Measurements from ENCODE around the gene PTPRCAP.

PTPRCAP gene

DNA sequence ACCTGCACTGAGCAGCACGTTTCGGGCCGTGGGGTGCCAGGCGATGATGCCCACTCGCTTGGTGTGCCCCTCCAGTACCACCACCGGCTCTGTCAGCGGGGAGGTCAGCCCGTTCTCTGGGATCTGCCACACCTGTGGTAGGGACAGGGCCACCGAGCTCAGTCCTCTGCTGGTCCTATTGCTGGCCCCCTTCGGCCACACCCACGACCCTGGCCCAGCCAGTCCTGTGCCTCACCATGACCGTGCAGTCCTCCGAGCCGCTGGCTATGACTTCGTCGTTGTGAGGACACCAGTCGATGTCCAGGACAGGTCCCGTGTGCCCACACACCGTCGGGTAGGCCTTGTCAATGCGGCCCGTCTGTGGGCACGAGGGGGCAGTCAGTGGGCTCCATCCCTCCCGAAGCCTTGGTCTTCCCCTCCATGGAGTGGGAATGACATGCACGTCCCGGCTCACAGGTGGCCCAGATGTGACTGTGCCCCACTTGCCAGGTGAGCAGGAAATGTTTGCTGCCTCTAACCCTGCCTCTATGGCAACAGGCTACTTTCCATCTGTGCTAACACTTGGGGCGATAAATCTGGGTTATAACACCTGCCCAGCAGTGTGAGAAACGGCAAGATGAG, 4.4 kb upstream of the PTPRCAP start:
- DNase-seq: no peak

DNA sequence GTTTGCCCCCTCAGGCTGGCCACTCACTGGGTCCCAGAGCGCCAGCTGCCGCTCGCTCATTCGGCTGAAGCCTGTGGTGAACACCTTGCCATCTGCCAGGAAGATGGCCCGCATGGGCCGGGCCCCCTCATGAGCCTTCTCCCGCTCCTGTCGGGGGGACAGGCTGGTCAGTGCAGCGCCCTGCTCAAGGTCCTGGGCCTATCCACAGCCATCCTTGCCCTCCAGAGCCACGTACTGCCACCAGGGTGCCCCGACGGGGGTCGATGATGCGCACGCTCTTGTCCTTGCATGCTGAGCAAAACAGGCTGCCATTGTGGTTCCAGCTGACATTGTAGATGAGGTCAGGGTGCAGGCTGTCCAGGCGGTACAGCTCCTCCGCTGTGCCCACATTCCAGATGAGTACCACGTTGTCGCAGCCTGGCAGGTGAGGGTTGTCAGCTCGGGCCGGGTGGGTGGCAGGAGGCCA, 3.6 kb upstream of the PTPRCAP start:
- no peak for DNase-seq

- no peak for DNase-seq
Measured at GRCh38 chr11:67440229-67441097, 3.0 kb upstream of the PTPRCAP start.

DNA sequence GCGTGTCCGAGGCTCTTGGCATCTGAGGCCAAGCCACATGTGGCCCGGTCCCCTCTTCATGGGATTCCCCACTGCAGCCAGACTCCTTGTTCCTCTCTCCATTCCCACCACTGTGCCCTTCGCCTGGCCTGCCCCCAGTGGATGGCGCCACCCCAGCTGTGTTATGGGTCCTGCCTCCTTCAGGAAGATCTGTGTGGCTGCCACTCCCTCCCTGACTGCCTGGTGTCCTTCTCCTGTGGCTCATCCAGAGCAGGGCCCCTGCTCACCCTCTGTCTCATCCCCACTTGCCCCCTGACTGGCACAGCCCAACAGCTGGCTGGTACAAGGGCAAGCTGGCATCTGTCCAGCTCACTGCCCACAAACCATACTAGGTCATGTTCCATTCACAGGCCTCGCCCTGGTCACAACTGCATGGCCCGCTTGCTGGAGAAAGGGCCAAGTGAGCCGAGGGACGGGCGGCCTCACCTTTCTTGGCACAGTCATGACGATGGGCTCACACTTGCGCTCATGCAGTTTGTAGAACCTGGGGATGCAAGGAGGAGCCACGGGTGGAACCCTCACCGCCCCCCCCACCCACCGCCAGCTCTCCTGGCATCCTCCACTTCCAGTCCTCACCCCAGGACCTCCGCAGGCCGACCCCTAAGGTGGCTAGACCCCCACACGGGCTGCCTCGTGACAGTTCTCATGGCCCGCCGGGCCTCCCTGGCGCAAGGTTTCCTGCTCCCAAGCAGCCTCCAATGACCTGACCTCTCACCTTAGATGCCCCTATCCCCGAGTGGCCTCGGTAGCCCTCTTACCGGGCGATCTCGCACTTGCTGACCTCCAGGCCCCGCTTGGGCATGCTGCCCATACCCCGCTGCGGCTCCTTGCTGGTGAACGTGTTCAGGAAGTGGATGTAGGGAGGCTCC, 2.1 kb upstream of the PTPRCAP start:
- peak in 4 of 58 donors; percentile 16 to 62 (median 46) for DNase-seq

GRCh38 chr11:67438158-67438902, 848 bp upstream of the PTPRCAP start:
- DNase-seq: no peak

- no peak for DNase-seq
Measured at GRCh38 chr11:67437809-67438157, 301 bp upstream of the PTPRCAP start.

- DNase-seq: no peak
Measured at GRCh38 chr11:67436459-67437081, 912 bp downstream of the PTPRCAP start.

DNA sequence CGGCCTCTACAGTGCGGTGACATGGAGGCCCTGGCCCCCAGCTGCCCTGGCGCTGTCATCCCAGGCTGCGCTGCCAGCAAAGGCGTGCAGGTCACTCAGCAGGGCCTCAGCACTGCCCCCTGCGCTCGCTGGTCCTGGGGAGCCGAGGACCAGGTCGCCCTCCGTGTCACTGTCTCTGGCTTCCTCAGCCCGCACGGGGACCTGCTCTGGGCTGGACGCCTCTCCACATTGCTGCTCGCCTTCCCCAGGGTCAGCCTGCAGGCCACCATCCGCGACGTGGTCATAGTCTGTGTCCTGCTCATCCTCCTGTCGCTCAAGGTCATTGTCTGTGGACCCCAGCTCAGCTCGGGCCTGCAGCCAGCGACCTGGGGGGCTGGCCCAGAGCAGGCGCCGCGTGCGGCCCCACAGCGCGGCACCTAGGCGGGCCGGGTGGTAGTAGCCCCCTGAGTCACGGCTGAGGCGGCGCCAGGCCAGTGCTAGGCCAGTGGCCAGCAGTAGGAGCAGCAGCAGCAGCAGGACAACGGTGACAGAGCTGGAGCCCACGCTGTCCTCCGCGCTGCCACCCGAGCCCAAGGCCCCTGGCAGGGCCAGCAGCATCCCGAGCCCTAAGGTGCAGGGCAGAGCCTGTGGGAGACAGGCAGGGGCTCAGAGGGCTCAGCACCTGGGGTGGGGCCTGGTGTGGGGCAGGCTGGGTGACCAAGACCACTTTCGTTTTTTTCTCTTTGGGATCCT, 1.6 kb downstream of the PTPRCAP start:
- DNase-seq: no peak

GRCh38 chr11:67435031-67435726, 2.3 kb downstream of the PTPRCAP start:
- DNase-seq: no peak

GRCh38 chr11:67434395-67434881, 3.0 kb downstream of the PTPRCAP start:
- DNase-seq: no peak

DNA sequence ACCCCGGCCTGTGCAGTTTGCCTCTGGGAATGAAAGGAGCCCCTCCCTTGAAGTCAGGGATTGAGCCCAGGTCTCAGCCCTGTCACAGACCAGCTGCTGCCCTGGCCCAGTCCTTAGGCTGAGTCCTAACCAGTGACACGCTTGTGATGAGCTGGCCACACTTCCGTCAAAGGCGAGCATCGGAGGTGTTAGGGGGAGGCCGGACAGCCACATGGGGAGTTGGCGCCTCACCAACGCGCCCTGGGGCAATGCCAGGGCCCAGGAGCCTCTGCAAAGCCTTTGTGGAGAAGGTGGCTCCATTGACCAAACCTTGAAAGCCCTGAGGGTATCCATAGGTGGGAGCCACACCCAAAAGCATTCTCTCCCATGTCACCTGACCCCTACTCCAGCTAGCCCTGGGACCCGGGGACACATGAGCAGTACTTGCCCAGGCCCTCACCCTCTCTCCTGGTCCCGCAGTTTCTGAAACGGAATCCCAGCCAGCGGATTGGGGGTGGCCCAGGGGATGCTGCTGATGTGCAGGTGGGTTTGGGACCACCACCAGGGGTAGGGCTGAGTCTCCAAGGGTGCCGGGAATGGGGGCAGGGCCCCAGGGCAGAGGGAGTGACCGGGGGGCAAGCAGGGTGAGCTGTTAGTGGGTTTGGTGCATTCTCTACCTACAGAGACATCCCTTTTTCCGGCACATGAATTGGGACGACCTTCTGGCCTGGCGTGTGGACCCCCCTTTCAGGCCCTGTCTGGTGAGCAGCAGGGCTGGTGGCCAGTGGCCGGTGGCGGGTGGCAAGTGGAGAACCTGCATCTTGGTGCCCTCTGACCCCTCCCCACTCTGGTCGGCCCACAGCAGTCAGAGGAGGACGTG, 3.7 kb downstream of the PTPRCAP start:
- DNase-seq: no peak

DNA sequence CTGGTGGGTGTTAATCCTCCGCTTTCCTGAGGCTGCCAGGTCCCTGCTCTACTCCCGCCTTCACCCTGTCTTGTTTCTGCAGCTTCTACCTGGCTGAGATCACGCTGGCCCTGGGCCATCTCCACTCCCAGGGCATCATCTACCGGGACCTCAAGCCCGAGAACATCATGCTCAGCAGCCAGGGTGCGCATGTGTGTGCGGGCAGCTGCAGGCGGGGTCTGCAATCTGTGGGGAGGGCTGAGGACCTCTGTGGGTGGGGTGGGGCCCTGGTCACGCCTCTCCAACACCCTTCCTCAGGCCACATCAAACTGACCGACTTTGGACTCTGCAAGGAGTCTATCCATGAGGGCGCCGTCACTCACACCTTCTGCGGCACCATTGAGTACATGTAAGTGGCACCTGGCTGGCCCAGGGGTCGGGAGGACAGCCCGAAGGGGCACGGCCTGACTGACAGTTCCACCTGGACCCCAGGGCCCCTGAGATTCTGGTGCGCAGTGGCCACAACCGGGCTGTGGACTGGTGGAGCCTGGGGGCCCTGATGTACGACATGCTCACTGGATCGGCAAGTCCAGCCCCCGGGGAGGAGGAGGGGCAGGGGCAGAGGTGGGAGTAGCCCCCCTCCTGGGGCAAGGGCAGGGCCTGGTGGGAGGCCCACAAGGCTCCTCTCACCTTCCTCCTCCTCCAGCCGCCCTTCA, 4.7 kb downstream of the PTPRCAP start:
- no peak for DNase-seq

DNA sequence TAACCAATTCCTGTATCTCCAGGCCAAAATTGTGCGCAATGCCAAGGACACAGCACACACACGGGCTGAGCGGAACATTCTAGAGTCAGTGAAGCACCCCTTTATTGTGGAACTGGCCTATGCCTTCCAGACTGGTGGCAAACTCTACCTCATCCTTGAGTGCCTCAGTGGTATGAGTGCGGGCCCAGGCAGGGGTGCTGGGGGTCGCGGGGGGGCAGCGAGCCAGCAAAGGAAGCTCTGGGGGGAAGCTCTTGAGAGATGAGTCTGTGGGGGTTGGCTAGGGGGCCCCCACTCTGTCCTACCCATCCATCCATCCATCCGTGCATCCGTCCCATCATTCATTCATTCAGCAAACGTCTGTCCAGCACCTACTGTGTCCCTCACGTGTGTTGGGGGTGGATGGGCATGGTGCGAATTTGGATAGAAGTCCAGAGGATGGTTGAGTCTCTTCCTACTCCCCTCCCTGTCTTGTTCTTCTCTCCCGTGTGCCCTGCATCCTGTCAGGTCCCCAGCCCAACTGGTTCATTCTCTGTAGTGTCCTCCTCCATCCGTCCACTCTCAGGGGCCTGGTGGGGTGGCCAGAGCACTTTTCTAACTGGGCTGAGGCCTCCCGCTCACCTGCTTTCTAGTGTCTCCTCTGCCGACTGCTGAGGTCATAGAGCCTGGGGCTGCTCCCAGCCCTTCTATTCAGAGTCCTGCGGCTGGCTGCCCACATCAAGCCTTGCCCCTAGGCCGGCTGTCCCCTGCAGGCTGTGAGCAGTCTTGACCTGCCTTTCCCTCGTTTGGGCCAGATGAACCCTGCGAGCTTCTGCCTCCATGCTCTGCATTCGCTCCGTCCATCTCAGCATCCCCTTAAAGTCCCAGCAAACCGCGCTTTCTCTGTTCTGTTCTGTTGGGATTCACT, 5.9 kb downstream of the PTPRCAP start:
- no peak for DNase-seq

DNA sequence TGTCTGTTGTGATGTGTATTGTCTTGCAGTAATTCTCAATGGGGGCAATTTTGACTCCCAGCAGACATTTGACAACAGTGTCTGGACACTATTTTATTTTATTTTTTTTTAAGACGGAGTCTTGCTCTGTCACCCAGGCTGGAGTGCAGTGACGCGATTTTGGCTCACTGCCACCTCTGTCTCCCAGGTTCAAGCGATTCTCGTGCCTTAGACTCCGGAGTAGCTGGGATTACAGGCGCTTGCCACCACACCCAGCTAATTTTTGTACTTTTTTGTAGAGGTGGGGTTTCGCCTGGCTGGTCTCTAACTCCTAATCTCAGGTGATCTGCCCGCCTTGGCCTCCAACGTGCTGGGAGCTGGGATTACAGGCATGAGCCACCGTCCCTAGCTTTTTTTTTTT, 7.8 kb downstream of the PTPRCAP start:
- no peak for DNase-seq

- DNase-seq: no peak
Measured at GRCh38 chr11:67429038-67429668, 8.3 kb downstream of the PTPRCAP start.
